ENCODE measurements around the gene SBNO1.
"Not testable (repeated sequence)": the region's sequence is repeated elsewhere in the genome, so short reads cannot be mapped to it uniquely, and the experiment has no call there.

SBNO1 gene

DNA sequence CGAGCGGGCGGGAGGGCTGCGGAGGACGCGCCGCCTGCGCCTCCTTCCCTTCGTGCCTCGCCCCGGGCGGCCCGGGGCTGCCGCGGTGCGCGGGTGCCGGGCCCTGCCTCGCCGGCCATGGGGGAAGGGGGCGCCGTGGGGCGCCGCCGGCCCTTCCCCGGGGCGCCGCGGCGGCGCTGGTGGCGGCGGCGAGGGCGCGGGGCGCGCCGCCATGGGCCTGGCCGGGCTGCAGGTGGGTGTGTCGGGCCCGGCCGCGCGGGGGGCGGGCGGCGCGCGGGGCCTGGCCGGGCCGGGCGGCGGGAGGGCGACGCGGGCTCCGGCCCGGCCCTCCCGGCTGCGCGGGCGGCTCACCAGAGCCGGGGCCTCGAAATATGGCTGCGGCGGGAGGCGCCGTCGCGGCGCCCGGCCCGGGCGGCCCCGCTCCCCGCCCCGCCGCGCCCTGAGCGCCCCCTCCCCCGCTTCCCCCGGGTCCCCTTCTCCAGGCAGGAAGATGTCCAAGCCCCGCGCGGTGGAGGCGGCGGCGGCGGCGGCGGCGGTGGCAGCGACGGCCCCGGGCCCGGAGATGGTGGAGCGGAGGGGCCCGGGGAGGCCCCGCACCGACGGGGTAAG lies 24.4 kb upstream of the SBNO1 start:
- DNase-seq (ENCODE audit: low read depth in 2 of 2, low spot score in 1 of 2), result no peak

DNA sequence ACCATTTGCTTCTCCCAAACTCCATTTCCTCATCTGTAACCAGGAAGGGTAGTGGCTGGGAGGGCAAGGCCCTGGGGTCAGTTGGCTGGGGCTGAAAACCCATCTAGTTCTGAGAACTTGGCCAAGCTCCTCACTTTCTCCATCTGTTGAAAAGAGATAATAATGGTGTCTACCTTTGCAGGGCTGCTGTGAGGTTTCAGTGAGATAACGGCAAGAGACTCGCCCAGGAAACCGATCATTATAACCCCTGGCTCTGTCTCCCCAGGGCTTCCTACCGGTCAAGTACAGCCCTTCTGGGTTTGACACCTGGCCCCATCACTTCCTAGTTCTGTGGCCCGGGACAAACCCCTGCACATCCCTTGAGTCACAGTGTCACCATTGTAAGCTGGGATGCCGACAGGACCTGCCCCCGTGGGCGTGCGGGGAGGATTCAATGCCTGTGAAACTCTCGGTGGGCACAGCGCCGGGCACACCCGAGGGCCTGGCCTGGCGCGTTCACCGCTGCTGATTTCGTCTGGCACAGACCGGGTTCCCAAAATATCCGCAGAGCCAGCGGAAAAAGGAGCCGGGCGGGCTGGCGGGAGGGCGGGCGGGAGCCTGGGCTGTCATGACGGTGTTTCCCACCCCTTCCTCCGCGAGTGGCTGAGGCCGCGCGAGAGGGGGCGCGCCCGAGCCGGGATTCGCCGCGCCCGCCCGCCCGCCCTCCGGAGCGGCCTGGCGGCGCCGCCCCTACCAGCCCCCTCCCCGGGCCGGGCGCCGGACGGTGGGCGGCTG lies 23.7 kb upstream of the SBNO1 start:
- peak; percentile 33 to 55 for DNase-seq (ENCODE audit: low read depth in 2 of 2, low spot score in 1 of 2)

DNA sequence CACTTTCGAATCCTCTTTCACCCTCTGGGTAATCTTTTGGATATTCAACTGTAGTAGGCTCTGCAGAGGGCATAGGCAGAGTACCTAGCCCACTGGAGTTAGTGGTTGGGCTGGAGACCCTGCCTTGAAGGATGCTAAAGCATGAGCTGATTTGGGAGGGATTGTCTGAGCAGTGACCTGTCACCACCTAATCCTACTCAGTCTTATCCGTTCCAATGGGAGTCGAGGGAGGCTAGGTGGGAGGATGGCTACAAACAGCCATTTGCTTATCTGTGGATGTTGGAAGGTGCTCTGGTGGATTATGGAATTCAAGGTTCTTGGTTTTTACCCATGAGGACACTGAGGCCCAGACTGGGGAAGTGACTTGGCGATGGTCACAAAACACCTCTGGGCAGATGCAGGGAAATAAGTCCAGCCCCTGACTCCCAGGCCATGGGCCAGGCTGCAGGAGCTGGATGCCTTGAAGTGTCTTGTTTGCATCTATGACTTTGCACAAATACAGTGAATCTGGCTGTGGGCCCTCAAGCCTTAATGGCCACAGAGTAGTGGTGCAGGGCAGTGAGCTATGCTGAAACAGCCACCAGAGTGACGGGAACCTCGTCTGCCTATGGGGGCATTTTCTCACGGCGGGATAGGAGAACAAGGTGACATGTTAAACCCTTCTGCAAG lies 23.0 kb upstream of the SBNO1 start:
- no peak for DNase-seq (ENCODE audit: low read depth in 2 of 2, low spot score in 1 of 2)

DNA sequence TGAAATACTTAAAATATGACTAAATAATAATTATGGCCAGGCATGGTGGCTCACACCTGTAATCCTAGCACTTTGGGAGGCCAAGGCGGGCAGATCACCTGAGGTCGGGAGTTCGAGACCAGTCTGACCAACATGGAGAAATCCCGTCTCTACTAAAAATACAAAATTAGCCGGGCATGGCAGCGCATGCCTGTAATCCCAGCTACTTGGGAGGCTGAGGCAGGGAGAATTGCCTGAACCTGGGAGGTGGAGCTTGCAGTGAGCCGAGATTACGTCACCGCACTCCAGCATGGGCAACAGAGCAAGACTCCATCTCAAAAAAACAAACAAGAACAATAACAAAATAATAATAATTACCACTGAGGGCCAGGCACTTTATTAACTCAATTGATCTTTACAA lies 20.9 kb upstream of the SBNO1 start:
- not testable (repeated sequence) for DNase-seq (ENCODE audit: low read depth in 2 of 2, low spot score in 1 of 2)

DNA sequence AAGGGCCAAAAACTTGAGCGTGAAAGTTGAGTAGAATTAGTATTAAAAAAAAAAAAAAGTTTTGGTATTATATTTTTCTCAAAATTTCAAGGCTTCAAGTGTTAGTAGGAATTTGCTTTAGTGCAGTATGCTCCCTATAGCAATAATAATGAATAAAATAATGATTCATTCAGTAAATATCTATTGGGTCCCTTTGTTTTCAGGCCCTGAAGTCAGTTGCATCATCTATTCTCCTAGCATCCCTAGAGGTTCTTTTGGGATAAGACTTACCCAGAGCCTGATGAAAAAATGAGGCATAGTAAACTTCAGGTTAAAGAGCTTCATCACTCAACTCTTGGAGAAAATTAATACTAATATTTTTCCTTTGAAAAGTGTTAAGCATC lies 20.3 kb upstream of the SBNO1 start:
- no peak for DNase-seq (ENCODE audit: low read depth in 2 of 2, low spot score in 1 of 2)

DNA sequence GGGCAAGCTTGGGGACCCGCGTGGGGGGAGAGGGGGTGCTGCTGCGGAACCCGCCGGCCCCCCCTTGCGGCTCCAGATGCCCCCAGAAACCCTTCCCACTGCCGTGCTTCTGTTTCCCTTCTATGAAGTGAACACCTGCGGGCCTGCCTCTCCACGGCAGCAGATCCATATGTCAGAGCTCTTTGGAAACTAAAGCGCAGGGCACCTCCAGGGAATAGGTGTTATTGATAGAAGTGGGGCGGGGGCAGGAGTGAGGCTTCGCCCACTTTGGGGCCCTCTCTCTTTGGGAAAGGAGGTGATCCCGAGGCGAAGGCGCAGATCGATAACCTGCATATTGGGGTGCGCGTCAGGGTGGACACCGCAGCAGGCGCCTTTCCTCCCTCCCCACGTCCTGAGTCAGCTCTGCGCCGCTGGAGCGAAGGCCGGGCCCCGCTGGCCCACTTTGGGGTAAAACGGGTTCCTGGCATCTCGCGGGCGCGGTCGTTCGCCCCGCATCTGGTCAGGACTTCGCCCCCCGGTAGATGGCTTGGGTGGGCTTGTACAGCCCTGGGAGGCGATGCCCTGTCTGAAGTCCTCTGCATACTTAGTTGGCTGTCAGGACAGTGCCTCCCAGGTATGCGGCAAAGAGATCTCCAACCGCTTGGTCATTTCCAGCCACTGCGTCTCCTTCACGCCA lies 19.8 kb upstream of the SBNO1 start:
- no peak for DNase-seq (ENCODE audit: low read depth in 2 of 2, low spot score in 1 of 2)

DNA sequence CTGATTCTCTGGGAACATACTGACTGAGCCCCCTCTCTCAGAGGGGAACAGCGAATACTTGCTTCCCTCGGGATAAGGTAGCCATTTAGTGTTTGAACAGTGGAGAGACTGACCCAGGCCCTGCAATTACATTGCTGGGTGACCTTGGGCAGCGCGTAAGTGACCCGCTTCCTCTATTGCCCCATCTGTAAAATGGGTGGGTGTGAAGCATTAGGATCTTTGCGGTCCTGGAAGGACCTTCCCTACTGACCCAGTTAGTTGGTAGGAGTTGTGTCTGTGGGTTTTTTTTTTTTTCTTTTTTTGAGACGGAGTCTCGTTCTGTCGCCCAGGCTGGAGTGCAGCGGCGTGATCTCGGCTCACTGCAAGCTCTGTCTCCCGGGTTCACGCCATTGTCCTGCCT lies 18.0 kb upstream of the SBNO1 start:
- no peak for DNase-seq (ENCODE audit: low read depth in 2 of 2, low spot score in 1 of 2)

DNA sequence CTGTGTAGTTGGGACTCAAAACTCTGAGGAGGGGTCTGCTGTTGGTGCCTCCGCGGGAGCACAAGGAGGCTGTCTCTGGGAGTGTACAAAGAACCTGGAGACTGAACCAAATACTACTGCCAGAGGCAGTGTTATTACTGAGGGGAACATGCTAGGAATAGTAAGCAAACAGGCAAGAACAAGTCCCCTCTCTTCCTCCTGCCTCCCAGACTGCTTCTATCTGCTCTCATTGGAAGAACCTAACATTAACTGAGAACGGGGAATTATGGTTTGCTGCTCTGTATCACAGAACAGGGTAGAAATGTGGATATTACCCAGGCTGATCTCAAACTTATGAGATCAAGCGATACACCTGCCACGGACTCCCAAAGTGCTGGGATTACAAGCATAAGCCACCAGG lies 14.7 kb upstream of the SBNO1 start:
- DNase-seq (ENCODE audit: low read depth in 2 of 2, low spot score in 1 of 2), result no peak

DNA sequence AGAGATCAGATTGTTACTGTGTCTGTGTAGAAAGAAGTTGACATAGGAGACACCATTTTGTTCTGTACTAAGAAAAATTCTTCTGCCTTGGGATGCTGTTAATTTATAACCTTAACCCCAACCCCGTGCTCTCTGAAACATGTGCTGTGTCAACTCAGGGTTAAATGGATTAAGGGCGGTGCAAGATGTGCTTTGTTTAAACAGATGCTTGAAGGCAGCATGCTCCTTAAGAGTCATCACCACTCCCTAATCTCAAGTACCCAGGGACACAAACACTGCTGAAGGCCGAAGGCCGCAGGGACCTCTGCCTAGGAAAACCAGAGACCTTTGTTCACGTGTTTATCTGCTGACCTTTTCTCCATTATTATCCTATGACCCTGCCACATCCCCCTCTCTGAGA lies 7.8 kb upstream of the SBNO1 start:
- not testable (repeated sequence) for DNase-seq (ENCODE audit: low read depth in 2 of 2, low spot score in 1 of 2)

DNA sequence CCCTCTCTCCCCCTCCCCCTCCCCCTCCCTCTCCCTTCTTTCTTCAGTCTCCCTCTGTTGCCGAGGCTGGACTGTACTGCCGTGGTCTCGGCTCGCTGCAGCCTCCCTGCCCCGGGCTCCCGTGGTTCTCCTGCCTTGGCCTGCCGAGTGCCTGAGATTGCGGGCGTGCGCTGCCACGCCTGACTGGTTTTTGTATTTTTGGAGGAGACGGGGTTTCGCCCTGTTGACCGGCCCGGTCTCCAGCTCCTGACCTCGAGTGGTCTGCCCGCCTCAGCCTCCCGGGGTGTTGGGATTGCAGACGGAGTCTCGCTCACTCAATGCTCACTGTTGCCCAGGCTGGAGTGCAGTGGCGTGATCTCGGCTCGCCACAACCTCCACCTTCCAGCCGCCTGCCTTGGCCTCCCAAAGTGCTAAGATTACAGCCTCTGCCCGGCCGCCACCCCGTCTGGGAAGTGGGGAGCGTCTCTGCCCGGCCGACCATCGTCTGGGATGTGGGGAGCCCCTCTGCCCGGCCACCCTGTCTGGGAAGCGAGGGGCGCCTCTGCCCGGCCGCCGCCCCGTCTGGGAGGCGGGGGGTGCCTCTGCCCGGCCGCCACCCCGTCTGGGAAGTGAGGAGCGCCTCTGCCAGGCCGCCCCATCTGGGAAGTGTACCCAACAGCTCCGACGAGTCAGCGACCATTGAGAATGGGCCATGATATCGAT lies 7.2 kb upstream of the SBNO1 start:
- DNase-seq (ENCODE audit: low read depth in 2 of 2, low spot score in 1 of 2), result not testable (repeated sequence)

DNA sequence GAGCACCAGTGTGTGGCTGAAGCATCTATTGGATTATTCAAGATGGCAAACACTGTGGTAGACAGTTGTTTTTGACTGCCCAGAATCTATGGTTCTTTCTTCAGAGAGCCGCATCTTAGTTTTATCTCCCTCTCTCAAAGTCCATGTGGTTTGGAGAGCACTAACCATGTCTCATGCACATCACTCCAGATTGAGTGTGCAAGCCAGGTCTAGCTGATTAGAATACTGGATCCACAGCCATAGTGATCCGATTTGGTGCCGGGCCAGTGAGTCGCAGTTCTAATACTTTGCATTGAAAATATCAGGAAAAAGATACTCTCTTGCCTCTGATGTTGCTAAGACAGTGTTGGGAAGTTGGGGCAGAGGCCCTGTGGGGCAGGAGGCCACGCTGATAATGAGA lies 4.6 kb upstream of the SBNO1 start:
- DNase-seq (ENCODE audit: low read depth in 2 of 2, low spot score in 1 of 2), result no peak

DNA sequence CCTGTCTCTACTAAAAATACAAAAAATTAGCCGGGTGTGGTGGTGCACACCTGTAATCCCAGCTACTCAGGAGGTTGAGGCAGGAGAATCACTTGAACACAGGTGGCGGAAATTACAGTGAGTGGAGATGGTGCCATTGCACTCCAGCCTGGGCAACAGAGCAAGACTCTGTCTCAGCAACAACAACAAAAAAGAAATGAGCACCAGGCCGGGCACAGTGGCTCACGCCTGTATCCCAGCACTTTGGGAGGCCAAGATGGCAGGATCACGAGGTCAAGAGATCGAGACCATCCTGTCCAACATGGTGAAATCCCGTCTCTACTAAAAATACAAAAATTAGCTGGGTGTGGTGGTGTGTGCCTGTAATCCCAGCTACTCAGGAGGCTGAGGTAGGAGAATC lies 3.8 kb upstream of the SBNO1 start:
- not testable (repeated sequence) for DNase-seq (ENCODE audit: low read depth in 2 of 2, low spot score in 1 of 2)

DNA sequence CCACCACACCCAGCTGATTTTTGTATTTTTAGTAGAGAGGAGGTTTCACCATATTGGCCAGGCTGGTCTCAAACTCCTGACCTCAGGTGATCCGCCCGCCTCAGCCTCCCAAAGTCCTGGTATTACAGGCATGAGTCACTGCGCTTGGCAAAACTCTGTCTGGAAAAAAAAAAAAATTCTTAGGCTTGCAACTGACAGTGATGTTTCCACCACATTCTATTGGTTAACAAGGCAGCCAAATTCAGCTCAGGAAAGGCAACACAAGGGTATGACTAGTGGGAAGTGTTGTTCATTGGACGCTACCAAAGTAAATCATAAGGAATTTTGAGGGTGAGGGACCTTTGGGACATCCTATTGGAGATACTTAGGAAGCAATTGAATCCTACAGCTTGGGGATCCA lies 2.9 kb upstream of the SBNO1 start:
- no peak for DNase-seq (ENCODE audit: low read depth in 2 of 2, low spot score in 1 of 2)

DNA sequence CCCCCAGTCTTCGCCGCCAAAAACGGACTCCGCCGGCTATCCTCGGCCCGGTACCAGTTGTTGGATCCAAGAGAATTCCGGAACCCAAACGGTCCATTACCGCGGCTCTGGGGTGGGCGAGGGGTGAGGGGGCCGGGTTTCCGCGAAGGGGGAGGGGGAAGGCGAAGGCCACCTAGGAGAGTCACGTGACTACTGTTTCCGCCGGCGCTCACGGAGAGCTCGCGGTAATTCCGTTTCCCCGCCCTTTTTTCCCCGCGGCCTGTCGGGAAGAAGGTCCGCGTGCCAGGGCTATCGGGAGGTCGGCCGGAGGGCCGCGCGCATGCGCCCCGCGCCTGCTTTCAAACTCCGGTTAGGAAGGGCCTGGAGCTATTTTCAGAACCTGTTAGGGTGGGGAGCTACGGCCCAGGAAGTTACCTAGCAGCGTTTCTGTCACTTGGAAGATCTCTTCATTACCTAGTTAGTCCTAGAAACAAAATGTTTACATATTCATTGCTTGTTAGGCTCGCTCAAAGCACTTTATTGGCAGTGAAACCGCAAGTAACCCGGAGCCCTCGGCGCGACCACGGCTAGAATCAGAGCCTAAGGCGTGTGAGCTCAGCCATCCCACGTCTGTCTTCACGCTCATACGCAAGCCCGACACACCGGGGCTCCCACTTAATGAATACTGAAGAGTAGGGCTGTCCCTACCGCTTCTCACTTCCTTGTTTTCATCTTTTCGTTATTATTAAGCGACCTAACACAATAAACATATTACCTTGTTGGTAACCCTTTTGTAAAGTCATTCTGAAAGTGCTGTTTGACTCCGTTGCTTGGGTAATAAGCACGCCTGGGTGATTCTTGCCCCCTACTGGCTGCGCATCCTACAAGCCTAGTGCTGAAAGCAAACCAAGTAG lies 624 bp upstream of the SBNO1 start:
- peak; percentile 93 to 97 for DNase-seq (ENCODE audit: low read depth in 2 of 2, low spot score in 1 of 2)

DNA sequence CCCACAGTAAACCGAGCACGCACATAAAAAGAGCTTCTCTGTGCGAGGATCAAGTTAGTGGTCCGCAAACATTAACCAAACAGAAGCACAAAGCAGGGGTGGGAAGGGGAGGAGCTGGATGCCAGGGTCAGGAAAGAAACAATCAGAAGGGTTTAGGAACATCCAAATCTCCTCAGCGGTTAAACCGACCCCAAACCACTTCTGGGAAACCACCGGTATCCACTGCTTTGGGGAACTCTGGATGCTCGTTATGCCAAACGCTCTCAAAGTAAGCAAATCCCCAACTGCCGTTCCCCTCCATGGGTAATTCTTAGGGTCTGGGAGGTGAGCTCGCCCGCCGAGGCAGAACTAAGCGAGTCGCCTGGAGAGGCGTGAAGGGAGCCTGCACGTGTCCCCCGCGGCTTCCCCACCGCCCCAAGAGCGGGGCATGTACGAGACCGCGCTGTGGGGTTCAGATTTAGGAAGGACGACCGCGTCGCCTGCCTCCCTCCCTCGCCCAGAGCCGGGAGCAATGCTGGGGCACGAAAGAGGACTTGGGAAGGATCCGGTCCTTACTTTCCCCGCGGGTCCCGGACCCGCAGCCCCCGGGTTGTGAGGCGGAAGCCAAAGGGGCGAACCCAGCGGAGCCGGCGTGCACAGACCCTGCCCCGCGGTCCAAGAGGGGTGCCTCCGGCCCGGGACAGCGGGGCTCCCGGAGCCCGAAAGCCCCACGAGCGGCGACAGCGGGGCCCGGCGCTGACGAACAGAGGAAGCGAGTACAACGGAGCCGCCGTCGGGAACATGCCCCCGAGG lies 711 bp downstream of the SBNO1 start:
- DNase-seq (ENCODE audit: low read depth in 2 of 2, low spot score in 1 of 2), result no peak

DNA sequence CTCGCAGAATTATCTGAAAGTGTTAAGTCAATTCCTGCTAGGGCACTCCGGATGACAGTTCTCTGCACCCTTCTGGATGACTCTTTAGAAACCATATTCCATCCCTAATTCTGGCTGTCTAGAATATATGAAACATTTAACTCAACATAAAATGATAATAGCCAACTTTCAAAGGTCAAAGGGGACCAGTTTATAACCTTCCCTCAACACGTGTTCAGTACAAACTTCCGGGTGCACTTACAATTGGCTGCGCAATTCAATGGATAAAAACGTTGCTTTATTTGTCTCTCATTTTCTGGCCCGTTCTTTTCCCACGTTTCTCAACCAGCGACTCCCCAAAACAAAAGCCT lies 1.3 kb downstream of the SBNO1 start:
- no peak for DNase-seq (ENCODE audit: low read depth in 2 of 2, low spot score in 1 of 2)

DNA sequence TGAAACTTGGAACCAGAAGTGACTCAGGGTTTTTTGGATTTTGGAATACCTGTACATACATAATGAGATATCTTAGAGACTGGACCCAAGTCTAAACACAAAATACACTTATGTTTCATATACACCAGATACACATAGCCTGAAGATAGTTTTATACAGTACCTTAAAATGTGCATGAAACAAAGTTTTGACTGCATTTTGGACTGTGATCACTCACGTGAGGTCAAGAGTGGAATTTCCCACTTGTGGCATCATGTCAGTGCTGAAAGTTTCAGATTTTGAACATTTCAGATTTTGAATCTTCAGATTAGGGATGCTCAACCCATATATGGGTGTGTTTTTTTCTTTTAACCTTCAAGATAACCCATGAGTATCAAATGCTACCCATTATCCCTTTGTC lies 6.6 kb downstream of the SBNO1 start:
- DNase-seq (ENCODE audit: low read depth in 2 of 2, low spot score in 1 of 2), result no peak

DNA sequence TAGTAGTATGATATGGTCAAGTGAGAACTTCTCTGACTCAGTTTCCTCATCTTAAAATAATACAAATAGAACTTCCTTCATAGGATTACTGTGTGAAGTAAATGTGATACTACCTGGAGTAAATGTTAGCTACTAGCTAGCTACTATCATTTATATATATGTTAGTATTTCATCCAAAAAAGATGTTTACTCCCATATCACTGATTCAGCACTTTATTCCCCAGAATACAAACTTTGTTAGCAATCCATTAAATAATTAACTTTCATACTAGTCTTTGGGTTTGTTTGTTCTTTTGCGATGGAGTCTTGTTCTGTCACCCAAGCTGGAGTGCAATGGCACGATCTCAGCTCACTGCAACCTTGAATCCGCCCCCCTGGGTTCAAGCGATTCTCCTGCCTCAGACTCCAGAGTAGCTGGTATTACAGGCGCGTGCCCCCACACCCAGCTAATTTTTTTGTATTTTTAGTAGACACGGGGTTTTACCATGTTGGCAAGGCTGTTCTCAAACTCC lies 8.4 kb downstream of the SBNO1 start:
- no peak for DNase-seq (ENCODE audit: low read depth in 2 of 2, low spot score in 1 of 2)

DNA sequence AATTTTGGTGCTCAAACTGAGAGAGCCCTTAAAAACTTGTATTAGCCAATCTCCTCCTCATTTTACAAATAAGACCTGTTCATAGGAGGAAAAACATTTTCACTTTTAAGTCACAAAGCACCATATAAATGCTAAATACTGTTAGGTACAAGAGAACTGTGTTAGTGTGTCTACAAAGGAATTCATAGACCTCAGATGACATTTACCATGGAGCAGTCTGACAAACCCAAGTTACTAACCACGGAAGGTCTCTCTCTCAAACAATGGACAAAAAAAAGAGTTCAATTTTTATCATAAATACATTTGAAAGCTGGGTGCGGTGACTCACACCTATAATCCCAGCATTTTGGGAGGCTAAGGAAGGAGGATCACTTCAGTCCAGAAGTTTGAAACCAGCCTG lies 10.0 kb downstream of the SBNO1 start:
- no peak for DNase-seq (ENCODE audit: low read depth in 2 of 2, low spot score in 1 of 2)

Data from stimulated activated CD8-positive, alpha-beta memory T cell treated with anti-CD3 and anti-CD28 coated beads, Interleukin-4, amount 100 ng/mL, for 4 hours (primary cell).